Measurements from ENCODE around the gene FASTKD2.
"Not testable (repeated sequence)": the region's sequence is repeated elsewhere in the genome, so short reads cannot be mapped to it uniquely, and the experiment has no call there.

The FASTKD2 gene

GRCh38 chr2:206792645-206793044 lies 27.2 kb downstream of the FASTKD2 start:
- DNase-seq = no peak

DNA sequence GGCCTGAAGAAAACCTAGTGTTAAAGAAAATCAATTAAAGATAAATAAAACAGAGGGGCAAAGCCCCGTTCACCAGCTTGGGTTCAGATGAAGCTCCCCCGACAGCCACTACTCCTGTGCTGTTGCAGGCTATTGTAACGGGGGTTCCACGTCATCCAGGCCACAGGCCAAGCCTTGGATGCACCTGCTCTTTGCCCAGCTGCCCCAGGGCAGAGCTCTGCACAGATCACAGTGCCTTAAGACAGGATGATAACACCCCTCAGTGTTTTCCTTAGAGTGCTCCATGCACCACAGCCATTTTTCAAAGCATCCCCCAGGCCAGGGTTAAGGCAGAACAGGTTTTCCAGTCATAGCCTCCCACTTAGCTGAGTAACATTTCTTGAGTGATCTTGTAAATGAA lies 32.0 kb downstream of the FASTKD2 start:
- DNase-seq = no peak

GRCh38 chr2:206798000-206798399 lies 32.6 kb downstream of the FASTKD2 start:
- DNase-seq = peak; percentile 30

DNA sequence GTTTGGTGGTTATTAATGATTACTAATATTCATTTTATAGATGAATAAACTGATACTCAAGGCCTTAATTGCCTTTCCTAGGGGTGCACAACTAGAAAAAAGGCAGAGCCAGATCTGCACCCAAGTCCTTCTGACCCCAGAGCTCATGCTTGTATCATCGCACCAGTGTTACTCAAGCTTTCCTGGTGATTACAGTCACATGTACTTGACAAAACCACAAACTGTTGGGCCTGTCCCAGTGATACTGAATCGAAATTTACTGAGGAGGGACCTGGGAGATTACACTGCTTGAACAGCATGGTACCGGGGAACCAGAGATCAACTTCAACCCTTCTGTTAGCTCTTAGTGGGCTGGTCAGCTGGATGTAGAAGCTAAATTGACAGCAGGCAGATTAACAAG lies 33.7 kb downstream of the FASTKD2 start:
- DNase-seq = peak; percentile 36

GRCh38 chr2:206800506-206801417 lies 35.4 kb downstream of the FASTKD2 start:
- DNase-seq = peak; percentile 60

- no peak for DNase-seq
Measured at GRCh38 chr2:206801418-206802189, 36.2 kb downstream of the FASTKD2 start.

- no peak for DNase-seq
Measured at GRCh38 chr2:206802654-206803514, 37.5 kb downstream of the FASTKD2 start.

DNA sequence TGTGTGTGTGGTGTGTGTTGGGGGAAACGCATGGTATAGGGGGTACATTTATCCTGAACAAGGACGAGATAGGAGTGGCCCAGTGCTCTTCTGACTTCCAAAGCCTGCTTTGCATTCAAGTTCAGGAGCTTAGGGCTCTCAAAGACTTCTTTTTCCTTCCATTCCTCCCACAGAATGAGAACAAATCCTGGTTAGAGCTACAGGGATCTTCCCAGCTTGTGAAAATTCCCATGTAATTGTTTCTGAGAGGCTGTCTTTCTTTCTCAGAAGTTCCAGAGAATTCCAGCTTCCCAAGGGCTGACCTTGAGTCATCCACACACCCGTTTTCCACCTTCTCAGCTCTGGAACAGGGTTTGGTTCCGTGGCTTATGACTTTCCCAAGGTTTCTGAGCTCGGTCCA lies 38.9 kb downstream of the FASTKD2 start:
- DNase-seq = no peak

- no peak for DNase-seq
Measured at GRCh38 chr2:206805887-206806607, 40.6 kb downstream of the FASTKD2 start.

DNA sequence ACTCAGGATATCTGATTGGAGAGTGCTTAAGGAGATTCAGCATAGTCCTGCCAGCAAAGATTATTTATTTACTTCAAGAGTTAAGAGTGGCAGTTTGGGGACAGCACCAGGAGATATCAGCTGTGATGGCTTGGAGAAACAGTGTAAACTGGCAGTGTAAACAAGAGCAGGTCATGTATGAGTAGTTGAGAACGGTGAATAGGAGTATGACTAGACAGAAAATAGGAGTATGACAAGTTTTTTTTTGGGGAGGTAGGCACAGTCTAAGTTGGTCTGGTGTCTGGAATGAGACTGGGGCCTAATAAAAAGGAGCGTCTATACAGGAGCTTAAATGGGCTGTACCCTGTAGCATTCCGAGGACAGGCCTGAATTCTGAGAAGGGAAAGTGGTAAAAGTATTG lies 42.2 kb downstream of the FASTKD2 start:
- DNase-seq = not testable (repeated sequence)

GRCh38 chr2:206812471-206812870 lies 47.1 kb downstream of the FASTKD2 start:
- DNase-seq = not testable (repeated sequence)

DNA sequence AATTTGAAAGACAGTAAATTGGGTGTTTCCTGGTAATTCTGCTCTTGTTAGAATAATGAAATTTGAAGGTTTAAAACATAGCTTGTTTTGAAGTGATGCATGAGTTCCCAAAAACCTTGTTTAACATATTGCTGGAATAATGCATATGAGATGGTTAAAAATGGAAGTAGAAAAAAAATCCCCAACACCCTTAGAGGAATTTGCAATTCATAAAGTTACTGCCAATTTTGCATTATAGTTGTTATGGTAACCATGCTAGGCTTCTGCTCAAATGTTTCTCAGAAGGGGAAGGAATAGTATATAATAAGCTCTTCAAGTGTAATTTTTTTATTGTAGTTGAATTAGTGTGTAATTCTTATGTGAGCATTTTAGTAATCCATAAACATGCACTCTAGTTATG lies 49.1 kb downstream of the FASTKD2 start:
- DNase-seq = no peak

- no peak for DNase-seq
Measured at GRCh38 chr2:206820807-206821206, 55.4 kb downstream of the FASTKD2 start.

DNA sequence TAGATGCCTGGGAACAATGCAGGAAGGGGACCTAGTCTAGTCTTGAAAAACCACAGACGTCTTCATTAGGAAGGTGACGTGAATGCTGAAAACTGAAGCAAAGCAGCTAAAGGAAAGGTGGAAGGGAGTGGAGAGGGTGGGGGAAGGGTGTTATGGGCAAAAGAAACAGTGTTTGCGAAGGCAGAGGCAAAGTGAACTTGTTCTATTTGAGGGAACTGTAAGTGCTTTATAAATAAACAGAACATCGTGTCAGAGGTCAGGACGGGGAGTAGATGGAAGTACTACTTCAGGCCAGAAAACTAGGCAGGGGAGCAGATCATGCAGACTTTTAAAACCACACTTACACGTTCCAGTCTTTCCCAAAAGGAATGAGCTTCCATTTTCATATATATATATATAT lies 57.8 kb downstream of the FASTKD2 start:
- no peak for DNase-seq

GRCh38 chr2:206824087-206824618 lies 58.7 kb downstream of the FASTKD2 start:
- DNase-seq = no peak

DNA sequence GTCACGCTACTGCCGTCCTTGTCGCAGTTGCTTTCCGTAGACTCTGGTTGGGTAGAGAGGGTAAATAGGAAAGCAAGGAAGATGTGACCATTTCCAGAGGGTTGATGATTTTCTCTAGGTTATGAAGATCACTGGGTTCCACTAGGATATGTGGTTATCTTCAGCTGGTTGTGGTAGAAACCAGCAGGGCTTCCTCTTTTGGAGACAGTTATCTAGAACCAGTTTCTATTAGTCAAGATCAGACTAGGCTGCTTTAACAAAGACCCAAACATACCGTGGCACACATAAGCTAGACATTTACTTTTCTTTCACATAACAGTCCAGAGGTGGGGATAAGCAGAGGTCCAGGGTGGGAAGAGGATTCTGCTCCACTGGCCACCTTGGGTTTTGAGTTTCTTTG lies 59.6 kb downstream of the FASTKD2 start:
- no peak for DNase-seq

DNA sequence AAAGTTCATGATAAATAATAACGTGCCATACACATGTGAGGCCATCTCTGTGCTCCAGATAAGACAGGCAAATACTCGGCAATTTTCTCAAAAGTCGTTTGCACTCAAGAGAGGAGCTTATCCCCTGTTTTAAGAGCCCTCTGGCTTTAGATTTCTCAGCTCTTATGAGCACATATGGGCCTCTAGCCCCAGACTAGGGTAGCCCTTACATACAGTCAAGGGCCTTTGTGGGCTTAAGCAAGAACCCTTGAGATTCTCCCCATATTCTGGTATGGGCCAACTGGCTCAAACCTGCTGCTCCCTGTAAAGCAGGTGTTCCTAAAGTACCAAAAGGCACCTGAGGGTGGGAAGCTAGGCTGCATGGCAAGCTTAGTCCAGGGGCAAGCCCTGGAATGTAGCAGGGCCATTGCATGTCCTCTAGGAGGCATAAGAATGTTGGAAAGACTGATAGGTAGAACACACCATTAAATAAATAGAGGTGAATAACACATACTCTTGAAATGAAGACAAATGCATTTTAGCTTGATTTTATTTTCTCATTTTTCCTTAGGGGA lies 66.1 kb downstream of the FASTKD2 start:
- DNase-seq = no peak

- DNase-seq = no peak
Measured at GRCh38 chr2:206832873-206833272, 67.5 kb downstream of the FASTKD2 start.

GRCh38 chr2:206833291-206833690 lies 67.9 kb downstream of the FASTKD2 start:
- no peak for DNase-seq

DNA sequence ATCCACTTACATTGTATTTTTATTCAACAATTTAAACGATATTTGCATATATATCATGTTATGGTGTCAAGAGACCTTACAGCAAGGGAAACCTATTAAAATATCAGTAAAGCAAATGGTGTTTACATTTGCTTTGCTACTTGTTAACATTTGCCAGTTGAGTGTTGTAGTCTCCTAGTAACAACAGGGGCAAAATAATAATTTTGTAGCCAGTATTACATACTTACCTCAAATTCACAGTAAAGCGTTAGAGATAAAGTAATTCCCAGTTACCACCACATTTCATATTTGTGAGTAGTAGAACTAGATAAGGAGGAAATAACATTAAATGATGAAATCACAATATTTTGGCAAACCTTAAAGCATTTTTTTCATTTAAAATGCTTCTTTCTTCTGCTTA lies 71.3 kb downstream of the FASTKD2 start:
- DNase-seq = no peak

- DNase-seq = no peak
Measured at GRCh38 chr2:206837775-206838174, 72.4 kb downstream of the FASTKD2 start.

DNA sequence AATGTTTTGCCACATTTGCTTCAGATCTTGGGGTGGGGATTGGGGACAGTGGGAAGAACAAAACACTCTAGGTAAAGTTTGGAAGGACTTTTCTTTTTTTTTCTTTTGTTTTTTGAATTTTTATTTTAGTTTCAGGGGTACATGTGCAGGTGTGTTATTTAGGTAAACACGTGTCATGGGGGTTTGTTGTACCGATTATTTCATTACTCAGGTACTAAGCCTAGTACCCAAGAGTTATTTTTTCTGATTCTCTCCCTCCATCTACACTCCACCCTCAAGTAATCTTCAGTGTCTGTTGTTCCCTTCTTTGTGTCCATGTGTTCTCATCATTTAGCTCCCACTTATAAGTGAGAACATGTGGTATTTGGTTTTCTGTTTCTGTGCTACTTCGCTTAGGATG lies 73.3 kb downstream of the FASTKD2 start:
- no peak for DNase-seq
